ENCODE data around the gene SIGLEC10. TPM values are rescaled to one million over a fixed set of nuclear protein-coding genes. Genes with fewer than 3 reads are reported as not detected.
"Not testable (repeated sequence)": the region's sequence is repeated elsewhere in the genome, so short reads cannot be mapped to it uniquely, and the experiment has no call there.

The SIGLEC10 gene
- polyA plus RNA-seq, 1 experiment, result not detected

DNA sequence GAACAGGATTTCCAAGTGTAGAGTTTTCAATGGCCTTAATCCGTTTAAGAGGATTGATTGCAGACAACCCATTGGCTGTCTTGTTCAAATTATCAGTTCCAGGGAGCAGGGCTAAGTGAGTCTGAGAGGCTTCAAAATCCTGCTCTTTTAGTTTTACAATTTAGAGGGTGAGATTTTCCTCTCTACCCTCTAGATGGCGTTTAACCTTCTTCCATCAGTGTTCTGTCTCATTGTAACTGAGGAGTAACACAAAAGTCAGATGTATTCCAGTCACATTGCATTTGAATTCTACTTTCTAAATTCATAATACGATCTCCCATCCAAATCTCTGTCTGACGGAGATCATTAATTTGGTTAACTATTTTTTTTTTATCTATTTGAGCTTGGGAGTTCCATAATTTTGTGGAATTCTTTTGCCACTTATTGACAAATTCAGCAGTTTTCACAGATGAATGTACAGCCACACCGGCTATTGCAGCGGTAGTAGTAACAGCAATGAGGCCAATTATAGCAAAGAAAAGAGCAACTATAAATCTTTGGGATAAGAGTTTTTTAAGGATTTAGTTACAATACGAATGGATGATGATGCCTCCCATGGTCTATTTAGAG, 19.2 kb downstream of the SIGLEC10 start:
- no peaks in the 10 kb centered on the region for H3K36me3 ChIP-seq (ENCODE audit: control insufficient read depth, insufficient read depth, low read length)
- H3K27me3 ChIP-seq (ENCODE audit: control insufficient read depth, insufficient read depth, low read length), result no peaks in the 10 kb centered on the region
- H3K4me3 ChIP-seq (ENCODE audit: low read depth, low read length), result no peak overlapping the region
- ChIA-PET CTCF (interaction anchor here (0.7 to 4.1 kb wide), 7 partner anchors 20 to 410 kb away, joined by 3 to 16 read pairs (median 3); partner anchors contain the start of gene SIGLEC10), POLR2A (no interaction called here)
- DNase-seq (ENCODE audit: low read depth), result no peak
- TF ChIP-seq, protein P1, sequence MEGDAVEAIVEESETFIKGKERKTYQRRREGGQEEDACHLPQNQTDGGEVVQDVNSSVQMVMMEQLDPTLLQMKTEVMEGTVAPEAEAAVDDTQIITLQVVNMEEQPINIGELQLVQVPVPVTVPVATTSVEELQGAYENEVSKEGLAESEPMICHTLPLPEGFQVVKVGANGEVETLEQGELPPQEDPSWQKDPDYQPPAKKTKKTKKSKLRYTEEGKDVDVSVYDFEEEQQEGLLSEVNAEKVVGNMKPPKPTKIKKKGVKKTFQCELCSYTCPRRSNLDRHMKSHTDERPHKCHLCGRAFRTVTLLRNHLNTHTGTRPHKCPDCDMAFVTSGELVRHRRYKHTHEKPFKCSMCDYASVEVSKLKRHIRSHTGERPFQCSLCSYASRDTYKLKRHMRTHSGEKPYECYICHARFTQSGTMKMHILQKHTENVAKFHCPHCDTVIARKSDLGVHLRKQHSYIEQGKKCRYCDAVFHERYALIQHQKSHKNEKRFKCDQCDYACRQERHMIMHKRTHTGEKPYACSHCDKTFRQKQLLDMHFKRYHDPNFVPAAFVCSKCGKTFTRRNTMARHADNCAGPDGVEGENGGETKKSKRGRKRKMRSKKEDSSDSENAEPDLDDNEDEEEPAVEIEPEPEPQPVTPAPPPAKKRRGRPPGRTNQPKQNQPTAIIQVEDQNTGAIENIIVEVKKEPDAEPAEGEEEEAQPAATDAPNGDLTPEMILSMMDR (IDR thresholded peaks at IDR 0.05; ENCODE audit: insufficient read depth, low read depth, low read length), result peak; percentile 66

DNA sequence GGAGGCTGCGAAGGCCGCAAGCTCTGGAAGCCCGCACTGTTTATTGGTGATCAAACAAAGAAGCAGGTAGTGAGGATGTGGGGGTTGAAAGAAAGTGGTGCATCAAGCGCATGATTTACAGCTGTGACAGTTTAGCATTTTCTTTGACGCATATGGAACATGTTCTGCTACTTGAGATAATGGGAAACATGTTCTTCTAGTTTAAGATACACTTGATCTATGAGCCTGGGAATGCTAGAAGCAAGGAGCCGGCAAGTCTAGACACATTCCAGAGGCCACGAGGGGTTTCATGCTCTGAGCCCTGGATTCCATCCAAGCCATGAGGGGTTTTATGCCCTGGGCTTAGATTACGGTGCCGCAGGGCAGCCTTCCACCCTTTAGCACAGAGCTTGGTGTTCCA, 20.0 kb downstream of the SIGLEC10 start:
- POLR2A ChIA-PET; H3K4me3 ChIP-seq (ENCODE audit: low read depth, low read length); H3K27me3 ChIP-seq (ENCODE audit: control insufficient read depth, insufficient read depth, low read length); DNase-seq (ENCODE audit: low read depth); H3K36me3 ChIP-seq (ENCODE audit: control insufficient read depth, insufficient read depth, low read length): not testable (repeated sequence)
- CTCF ChIA-PET, result interaction anchor here (1.2 to 4.1 kb wide), 3 partner anchors 21 to 59 kb away, joined by 3 to 16 read pairs (median 3); partner anchors contain the start of gene SIGLEC10

DNA sequence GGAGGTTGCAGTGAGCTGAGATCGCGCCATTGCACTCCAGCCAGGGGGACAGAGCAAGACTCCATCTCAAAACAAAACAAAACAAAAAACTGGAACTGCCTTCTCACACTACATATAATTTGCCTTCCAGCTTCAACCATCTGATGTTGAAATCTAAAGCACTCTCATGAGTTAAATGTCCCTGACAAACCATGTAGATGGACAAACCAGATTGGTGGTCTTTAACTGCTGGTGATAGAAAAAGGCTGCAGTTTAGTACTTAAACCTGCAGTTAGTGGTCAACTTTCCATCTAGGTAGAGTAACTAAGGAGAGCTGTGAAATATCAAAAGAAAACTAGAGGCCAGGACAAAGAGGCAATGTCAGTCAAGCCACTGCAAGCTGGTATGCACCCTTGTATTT, 21.3 kb downstream of the SIGLEC10 start:
- no peak overlapping the region for H3K4me3 ChIP-seq (ENCODE audit: low read depth, low read length)
- POLR2A ChIA-PET, result no interaction called here
- DNase-seq (ENCODE audit: low read depth), result no peak
- H3K27me3 ChIP-seq (ENCODE audit: control insufficient read depth, insufficient read depth, low read length), result no peaks in the 10 kb centered on the region
- no peaks in the 10 kb centered on the region for H3K36me3 ChIP-seq (ENCODE audit: control insufficient read depth, insufficient read depth, low read length)
- CTCF ChIA-PET, result interaction anchor here (1.3 to 4.1 kb wide), 2 partner anchors 22 to 43 kb away, joined by 3 to 16 read pairs; partner anchors contain the start of gene SIGLEC10
- TF ChIP-seq, protein P1 (IDR thresholded peaks at IDR 0.05; ENCODE audit: insufficient read depth, low read depth, low read length), result no peak

GRCh38 chr19:51394050-51394836, 23.2 kb downstream of the SIGLEC10 start:
- Histone ChIP-seq H3K27me3 (ENCODE audit: control insufficient read depth, insufficient read depth, low read length) (no peaks in the 10 kb centered on the region), H3K36me3 (ENCODE audit: control insufficient read depth, insufficient read depth, low read length) (no peaks in the 10 kb centered on the region), H3K4me3 (ENCODE audit: low read depth, low read length) (peak overlapping the region; percentile 46)
- TF ChIP-seq, protein P1 (IDR thresholded peaks at IDR 0.05; ENCODE audit: insufficient read depth, low read depth, low read length), result 0 out of 2 replicates have a peak, but pooled peaks have one; percentile 2
- CTCF ChIA-PET, result interaction anchor here (1.0 kb wide), 2 partner anchors 30 to 55 kb away, joined by 3 to 4 read pairs; no protein-coding TSS in a partner anchor
- POLR2A ChIA-PET, result no interaction called here
- DNase-seq (ENCODE audit: low read depth), result peak; percentile 97

GRCh38 chr19:51392701-51393100, 24.7 kb downstream of the SIGLEC10 start:
- ChIA-PET POLR2A (no interaction called here), CTCF (interaction anchor here (0.6 kb wide), 1 partner anchor 31 kb away, joined by 3 read pairs; no protein-coding TSS in a partner anchor)
- TF ChIP-seq, protein P1 (IDR thresholded peaks at IDR 0.05; ENCODE audit: insufficient read depth, low read depth, low read length), result no peak

More at GRCh38 chr19:51392701-51393100, 24.7 kb downstream of the SIGLEC10 start:
- DNase-seq (ENCODE audit: low read depth), result no peak
- no peaks in the 10 kb centered on the region for H3K36me3 ChIP-seq (ENCODE audit: control insufficient read depth, insufficient read depth, low read length)
- no peaks in the 10 kb centered on the region for H3K27me3 ChIP-seq (ENCODE audit: control insufficient read depth, insufficient read depth, low read length)
- no peak overlapping the region for H3K4me3 ChIP-seq (ENCODE audit: low read depth, low read length)
